Measurements from ENCODE around the gene LIN7C. TPM values are rescaled to one million over a fixed set of nuclear protein-coding genes. Genes with fewer than 3 reads are reported as not detected.

Gene LIN7C, protein sequence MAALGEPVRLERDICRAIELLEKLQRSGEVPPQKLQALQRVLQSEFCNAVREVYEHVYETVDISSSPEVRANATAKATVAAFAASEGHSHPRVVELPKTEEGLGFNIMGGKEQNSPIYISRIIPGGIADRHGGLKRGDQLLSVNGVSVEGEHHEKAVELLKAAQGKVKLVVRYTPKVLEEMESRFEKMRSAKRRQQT
- 4.8 to 9.5 TPM (median 5.9 TPM) in 5 replicates for total RNA-seq (2022; extraction: Qiagen RNA extraction)

DNA sequence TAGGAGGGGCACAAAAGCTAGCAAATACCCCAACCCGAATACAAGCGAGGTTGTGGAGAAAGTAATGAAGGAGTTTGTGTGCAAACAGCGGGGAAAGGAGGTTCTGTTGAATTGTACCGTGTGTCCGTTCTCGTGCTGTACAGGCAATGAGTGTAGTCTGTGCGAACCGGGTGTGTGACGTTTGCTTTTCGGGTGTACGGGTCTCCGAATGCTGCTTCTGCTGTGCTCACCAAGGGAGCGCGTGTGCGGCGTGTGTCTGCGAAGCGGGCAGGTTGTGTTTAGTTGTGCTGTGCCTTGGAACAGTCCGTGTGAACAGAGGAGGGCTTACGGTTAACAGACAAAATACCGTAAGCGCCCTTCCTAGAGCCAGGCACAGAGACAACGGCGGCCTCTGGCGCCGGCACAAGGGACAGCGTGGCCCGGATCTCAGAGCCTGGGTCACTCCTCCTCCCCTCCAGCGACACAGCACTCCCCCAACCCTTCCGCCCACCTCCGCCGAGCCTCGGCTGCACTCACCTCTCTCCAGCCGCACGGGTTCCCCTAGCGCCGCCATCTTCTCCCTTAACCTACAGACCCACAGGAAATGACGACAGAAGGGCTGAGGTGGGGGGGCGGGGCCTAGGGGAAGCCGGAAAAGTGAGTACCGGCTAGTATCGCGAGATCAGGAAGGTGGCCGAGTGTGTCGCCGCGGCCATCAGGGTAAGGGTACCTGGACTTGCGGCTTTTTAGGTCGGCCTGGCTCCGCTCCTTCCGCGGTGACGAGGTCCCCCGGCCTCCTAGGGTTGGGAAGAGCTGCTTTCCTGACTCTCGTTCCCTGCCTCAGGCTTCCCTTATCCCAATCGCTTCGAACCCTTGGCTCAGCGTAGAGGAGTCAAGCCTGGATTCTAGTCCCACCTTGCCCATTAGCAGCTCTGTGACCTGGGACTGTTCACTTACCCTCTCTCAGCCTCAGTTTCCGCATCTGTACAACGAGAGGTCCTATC, at the start of gene LIN7C:
Gene LIN7C, minus strand, starts transcription at position 570 of the 983 bp plus-strand sequence. Its CDS starts 17 bp downstream, at position 553.

DNA sequence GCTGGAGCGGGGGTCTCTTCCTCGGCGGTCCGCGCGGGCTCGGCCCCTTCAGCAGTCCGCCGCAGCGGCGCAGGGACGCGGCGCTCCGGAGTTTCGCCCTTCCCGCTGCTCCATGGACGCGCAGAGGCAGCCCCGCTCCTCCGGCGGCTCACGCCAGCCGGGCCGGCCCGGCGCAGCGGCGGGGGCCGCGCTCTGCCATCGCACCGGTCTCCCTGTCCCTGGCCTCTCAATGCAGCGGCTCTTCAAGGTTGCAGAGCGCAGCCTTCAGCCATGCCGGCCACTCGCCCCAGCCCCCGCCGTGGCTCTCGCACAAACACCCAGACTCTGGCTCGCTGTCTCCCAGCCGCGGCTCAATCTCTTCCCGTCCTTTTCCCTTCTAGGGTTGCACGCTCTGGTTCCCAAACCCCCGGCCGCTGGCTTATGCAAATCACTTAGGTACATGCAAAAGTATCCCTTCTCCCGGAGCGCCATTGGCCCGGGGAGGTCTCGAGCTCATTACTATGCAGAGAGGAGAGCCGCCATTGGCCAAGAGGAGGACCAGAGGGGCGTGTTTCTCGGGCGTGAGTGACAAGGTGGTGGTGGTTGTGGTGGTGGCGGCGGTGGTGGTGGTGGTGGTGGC, 34.1 kb downstream of the LIN7C start, which contains the start of gene LGR4:
Gene LGR4, minus strand, starts transcription at position 393 of the 619 bp plus-strand sequence. CDS start 488 bp downstream, outside the sequence.

Other genes starting within 250 kb of the LIN7C start
- gene CCDC34, start 143.6 kb downstream of the LIN7C start, total RNA-seq (2022; extraction: Qiagen RNA extraction): 23.6 to 30.0 TPM (median 26.1 TPM) in 5 replicates
- gene LGR4, start 34.0 kb downstream of the LIN7C start, total RNA-seq (2022; extraction: Qiagen RNA extraction): 29.5 to 45.5 TPM (median 37.1 TPM) in 5 replicates
- gene BDNF, start 193.7 kb upstream of the LIN7C start, total RNA-seq (2022; extraction: Qiagen RNA extraction): 7.6 to 10.1 TPM (median 8.9 TPM) in 5 replicates